ENCODE measurements around the gene ITGAX.

The ITGAX gene

DNA sequence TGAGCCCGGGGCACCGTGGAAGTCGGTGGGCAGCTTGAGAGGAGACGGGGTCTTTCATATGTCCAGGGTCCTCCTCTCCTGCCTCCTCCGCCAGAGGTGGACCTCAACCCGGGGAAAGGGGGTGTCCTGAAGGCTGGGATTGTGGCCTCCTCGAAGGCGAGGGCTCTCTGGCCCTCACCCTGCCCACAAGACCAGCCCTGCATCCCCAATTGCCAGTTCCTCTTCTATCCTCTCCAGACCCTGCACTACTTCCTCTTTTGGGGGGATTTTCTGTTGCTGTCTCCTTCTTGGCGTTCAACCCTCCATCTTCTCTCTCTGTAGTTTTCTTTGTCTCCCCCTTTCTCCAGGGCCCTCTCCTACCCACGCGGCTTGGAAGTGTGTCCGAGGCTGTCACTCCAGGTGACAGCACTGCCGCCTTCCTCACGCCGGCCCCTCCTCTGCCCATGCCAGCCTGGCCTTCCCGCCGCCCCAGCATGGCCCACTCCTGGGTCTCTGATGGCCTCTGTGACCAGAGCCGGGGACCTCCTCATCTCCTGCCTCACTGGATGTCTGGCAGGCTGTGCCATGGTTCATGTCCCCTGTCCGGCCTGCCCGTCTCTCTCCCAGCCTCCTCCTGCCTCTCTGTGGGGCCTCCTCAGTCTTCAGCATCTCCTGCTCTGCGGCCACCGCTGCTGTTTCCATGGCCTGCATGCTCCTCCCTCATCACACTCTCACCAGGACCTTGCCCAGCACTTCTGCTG, 2.4 kb upstream of the ITGAX start:
- TF ChIP-seq ZFP3 (CRISPR knock-in tag; IDR thresholded peaks at IDR 0.05), result no peak
- TF ChIP-seq ZC3H10 (CRISPR knock-in tag; IDR thresholded peaks at IDR 0.05), result no peak
- no peak for TF ChIP-seq POU6F1 (CRISPR knock-in tag; IDR thresholded peaks at IDR 0.05; ENCODE audit: borderline replicate concordance, low read depth)
- TF ChIP-seq ESRRG (CRISPR knock-in tag; IDR thresholded peaks at IDR 0.05), result no peak
- no peak for TF ChIP-seq TOX (CRISPR knock-in tag; IDR thresholded peaks at IDR 0.05; ENCODE audit: borderline replicate concordance)
- TF ChIP-seq RARB (CRISPR knock-in tag; IDR thresholded peaks at IDR 0.05), result no peak
- TF ChIP-seq, protein P1, sequence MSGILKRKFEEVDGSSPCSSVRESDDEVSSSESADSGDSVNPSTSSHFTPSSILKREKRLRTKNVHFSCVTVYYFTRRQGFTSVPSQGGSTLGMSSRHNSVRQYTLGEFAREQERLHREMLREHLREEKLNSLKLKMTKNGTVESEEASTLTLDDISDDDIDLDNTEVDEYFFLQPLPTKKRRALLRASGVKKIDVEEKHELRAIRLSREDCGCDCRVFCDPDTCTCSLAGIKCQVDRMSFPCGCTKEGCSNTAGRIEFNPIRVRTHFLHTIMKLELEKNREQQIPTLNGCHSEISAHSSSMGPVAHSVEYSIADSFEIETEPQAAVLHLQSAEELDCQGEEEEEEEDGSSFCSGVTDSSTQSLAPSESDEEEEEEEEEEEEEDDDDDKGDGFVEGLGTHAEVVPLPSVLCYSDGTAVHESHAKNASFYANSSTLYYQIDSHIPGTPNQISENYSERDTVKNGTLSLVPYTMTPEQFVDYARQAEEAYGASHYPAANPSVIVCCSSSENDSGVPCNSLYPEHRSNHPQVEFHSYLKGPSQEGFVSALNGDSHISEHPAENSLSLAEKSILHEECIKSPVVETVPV (CRISPR knock-in tag; IDR thresholded peaks at IDR 0.05), result no peak
- no peak for TF ChIP-seq PPARA (CRISPR knock-in tag; IDR thresholded peaks at IDR 0.05; ENCODE audit: borderline replicate concordance)
- no peak for TF ChIP-seq ARNTL (CRISPR knock-in tag; IDR thresholded peaks at IDR 0.05; ENCODE audit: borderline replicate concordance, low read depth)
- no peak for TF ChIP-seq ISL1 (CRISPR knock-in tag; IDR thresholded peaks at IDR 0.05)
- no peak for TF ChIP-seq BACH2 (CRISPR knock-in tag; IDR thresholded peaks at IDR 0.05; ENCODE audit: borderline replicate concordance)
- TF ChIP-seq, protein P2, sequence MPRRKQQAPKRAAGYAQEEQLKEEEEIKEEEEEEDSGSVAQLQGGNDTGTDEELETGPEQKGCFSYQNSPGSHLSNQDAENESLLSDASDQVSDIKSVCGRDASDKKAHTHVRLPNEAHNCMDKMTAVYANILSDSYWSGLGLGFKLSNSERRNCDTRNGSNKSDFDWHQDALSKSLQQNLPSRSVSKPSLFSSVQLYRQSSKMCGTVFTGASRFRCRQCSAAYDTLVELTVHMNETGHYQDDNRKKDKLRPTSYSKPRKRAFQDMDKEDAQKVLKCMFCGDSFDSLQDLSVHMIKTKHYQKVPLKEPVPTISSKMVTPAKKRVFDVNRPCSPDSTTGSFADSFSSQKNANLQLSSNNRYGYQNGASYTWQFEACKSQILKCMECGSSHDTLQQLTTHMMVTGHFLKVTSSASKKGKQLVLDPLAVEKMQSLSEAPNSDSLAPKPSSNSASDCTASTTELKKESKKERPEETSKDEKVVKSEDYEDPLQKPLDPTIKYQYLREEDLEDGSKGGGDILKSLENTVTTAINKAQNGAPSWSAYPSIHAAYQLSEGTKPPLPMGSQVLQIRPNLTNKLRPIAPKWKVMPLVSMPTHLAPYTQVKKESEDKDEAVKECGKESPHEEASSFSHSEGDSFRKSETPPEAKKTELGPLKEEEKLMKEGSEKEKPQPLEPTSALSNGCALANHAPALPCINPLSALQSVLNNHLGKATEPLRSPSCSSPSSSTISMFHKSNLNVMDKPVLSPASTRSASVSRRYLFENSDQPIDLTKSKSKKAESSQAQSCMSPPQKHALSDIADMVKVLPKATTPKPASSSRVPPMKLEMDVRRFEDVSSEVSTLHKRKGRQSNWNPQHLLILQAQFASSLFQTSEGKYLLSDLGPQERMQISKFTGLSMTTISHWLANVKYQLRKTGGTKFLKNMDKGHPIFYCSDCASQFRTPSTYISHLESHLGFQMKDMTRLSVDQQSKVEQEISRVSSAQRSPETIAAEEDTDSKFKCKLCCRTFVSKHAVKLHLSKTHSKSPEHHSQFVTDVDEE (CRISPR knock-in tag; IDR thresholded peaks at IDR 0.05), result no peak
- TF ChIP-seq GLIS3 (CRISPR knock-in tag; IDR thresholded peaks at IDR 0.05), result no peak
- TF ChIP-seq, protein P3, sequence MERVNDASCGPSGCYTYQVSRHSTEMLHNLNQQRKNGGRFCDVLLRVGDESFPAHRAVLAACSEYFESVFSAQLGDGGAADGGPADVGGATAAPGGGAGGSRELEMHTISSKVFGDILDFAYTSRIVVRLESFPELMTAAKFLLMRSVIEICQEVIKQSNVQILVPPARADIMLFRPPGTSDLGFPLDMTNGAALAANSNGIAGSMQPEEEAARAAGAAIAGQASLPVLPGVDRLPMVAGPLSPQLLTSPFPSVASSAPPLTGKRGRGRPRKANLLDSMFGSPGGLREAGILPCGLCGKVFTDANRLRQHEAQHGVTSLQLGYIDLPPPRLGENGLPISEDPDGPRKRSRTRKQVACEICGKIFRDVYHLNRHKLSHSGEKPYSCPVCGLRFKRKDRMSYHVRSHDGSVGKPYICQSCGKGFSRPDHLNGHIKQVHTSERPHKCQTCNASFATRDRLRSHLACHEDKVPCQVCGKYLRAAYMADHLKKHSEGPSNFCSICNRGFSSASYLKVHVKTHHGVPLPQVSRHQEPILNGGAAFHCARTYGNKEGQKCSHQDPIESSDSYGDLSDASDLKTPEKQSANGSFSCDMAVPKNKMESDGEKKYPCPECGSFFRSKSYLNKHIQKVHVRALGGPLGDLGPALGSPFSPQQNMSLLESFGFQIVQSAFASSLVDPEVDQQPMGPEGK (CRISPR knock-in tag; IDR thresholded peaks at IDR 0.05; ENCODE audit: borderline replicate concordance), result no peak
- no peak for TF ChIP-seq TCF4 (CRISPR knock-in tag; IDR thresholded peaks at IDR 0.05; ENCODE audit: borderline replicate concordance)
- no peak for TF ChIP-seq ZNF565 (CRISPR knock-in tag; conservative IDR thresholded peaks at IDR 0.05; ENCODE audit: low read depth)
- ATAC-seq, result no peak

DNA sequence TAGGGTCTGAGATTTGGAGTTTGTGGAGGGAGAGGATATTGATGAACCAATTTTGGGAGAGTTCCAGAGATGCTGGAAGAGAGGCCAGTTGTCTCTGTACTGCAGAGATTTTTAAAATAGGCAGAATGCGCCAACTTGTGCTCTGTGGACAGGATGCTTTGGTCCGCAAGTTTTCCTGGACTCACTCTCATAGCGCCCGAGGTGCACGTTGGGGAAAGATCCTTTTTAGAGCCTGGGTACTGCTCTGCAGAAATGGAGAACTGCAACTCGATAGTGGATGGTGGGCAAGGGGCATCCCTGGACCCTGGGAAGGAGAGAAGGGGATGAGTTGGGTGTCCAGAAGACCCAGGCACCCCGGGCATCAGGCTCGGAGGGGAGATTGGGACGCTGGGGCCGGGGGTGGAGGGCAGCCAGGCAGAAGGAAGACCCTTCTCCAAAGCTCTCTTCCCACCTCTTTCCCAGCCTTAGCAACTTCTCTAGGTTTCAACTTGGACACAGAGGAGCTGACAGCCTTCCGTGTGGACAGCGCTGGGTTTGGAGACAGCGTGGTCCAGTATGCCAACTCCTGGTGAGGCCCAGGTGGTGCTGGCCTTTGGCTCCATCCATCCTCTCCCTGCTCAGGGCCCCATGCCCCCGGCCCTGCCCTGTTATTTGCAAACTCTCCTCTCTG, 590 bp downstream of the ITGAX start:
- no peak for ATAC-seq
- TF ChIP-seq ZNF70 (CRISPR knock-in tag; IDR thresholded peaks at IDR 0.05) (no peak), ZNF565 (CRISPR knock-in tag; conservative IDR thresholded peaks at IDR 0.05; ENCODE audit: low read depth) (no peak)
- TF ChIP-seq, protein P2 (CRISPR knock-in tag; IDR thresholded peaks at IDR 0.05), result no peak
